ENCODE data around the gene IFIH1.
A peak's percentile ranks its signal among the peaks of the same experiment; 100 is the strongest.

IFIH1 gene

DNA sequence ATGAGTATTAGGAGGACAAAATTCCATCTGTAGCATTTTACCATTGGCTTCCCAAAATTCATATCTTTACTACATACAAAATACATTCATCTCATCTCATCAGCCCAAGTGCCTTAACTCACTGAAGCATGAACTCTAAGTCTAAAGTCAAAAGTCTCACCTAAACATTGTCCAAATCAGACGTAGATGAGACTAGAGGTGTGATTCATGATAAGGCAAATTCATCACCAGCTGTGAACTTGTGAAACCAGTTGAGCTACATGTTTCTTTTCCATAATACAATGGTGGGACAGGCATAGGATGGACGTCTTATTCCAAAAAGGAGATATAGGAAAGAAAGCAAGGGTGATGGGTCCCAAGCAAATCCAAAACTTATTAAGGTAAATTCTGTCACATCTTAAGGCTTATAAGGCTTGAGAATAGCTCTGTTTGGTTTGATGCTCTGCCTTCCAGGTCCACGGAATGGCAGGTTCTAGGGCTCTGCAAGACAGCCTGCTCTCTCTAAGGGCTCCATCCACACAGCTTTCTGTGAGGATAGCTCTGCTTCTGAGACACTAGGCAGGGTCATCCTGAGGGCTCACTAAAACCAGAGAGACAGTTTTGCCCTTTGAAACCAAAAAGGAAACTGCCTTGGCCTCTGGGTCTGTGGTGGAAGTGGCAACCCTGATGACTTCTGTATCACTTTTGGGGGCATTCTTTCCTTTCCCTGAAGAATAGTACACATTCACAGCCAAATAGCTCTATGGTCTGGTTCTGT, 9.6 kb downstream of the IFIH1 start:
- DNase-seq: no peak

DNA sequence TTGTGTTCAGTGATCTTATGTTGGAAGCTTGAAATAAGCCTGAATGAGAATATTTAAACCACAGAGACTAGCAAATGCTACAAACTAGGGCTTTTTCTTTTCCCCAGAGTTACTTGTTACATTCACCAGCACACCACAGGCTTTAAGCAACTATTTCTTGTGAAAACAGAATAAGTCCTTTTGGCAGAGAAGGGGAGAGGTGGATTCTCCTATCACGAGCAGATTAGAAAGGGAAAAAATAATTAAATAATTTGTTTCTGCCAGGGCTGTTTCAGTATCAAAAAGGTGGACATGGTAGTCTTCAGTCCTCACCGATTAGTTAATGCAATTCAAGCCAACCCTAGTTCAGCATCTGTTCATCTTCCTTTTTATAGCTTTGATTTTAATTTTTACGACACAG, 12.6 kb downstream of the IFIH1 start:
- DNase-seq: no peak

DNA sequence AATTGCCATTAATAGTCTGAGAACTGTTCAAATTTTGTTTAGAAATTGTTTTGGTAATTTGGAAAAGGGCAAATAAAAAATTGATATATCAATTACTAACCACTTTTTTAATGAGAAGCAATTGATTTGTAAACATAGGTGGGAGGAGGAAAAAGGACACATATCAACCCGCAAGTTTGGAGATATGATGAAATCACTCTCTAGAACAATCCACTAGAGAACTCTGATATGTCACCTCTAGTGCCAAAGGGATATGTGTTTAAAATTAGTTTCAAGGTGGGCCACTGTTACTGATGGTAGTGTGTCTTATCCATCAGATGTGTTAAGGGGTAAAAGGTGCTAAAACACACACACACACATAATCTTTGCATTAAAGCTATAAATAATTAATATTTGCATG, 16.6 kb downstream of the IFIH1 start:
- DNase-seq: no peak

DNA sequence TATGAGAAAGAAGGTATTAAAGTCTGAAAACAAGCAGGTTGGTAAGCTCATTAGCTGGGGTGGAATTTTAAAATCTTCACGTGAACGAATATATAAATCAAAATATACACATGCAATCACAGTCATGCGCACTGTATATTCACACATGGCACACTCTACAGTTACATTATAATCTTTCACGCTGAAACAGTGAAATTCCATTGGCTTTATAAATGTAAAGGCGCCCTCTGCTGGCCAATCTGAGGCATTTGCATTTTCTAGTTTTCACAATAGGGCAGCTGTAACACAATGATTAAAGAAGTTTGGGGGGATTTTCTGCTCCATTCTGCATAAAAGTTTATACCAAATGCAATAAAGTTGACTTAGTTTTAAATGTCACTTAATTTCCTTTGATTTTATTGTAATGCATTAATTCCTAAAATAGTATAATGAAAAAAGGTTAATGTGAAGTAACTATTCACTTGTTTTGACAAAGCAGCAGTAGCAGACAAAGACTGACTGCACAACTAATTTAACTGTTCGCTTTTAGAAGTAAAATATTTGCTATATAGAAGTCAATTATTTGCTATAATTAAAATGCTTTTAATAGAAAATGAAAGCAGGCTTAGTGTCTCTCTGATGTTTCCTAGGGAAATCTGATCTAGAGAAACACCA, 17.2 kb downstream of the IFIH1 start:
- peak; percentile 53 for DNase-seq

DNA sequence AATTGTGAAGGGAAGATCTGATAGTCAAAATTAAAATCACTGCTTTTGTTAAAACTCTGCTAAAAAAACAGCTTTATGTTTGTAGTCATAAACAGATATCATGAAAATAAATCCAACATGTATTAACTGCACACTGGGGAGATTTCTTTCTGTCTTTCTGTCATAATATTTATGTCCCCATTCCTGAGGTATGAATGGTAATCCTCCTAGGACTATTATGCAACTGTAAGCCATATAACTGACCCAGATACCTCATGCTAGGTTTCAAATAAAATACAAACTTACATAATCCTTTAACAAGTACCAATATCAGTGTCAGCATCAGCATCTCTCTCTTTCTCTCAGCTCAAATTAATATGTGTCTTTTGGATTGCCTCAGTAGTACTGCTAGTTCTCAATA, 18.2 kb downstream of the IFIH1 start:
- DNase-seq: no peak

DNA sequence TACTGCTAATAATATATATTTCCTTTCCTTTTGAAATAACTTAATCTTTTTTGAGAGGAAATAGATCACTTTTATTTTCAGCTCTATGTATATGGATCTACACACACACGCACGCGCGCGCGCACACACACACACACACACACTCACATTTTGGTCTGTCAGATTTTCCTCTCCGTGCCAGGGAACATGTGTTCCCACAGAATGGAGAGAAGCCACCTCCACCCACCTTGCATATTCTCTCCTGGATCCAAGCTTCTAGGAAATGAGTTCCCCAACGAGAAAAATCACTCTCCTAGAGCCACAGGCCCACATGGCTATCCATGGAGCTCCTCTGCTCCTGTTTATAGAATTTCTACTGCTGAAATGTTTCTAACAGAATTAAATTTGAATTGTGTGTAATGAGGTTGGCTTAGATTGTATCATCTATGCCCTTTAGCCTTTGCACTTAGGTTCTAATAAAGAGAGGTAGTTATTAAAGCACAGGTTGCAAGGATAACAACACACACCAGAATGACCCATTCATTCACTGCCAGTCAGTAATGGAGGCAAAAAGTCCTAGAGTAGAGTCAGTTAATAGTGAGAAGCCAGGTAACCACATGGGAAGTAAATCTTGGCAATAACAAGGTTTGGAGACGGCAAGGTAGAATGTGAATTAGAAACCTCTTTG, 19.7 kb downstream of the IFIH1 start:
- DNase-seq: no peak

DNA sequence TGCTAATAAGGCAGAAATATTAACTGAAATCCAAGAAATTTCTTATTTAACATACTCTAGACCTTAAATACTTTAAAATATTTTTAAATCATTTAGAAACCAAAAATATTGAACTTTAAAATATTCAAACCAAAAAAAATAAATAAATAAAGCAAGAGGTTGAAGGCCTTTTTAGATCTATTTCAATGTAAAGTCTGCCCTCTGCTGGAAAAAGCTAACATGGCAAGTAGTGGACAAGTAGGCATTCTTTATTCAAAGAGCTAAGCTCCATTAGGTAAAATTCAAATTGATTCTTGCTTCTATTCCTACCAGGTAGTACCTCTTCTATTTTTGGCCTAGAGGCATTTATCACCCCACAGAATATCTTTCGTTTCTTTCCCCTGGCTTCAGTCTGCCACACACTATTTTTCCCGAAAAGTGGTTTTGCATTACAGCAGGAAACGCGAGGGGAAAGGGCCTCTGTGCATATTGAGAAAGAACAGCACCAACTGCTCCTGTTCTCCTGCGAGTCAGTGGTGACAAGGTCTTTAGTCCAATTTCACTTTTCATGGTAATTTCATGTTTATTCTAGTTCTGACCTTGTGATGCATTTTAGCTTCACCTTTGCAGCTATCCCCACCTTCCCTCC, 20.4 kb downstream of the IFIH1 start:
- peak; percentile 54 for DNase-seq

DNA sequence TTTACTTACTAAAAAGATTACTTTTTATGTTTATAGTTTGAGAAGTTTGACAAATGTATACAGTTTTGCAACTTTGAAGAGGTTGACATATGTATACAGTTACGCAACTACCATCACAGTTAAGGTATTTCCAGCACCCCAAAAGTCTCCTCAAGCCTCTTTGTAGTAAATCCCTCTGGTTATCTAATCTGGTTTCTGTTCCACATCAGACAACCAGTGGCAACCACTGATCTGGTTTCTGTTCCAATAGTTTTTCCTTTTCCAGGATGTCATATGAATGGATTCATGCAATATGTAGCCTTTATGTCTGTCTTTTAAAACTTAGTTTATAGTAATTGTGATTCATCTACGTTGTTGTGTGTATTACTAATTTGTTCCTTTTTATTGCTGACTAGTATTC, 23.5 kb downstream of the IFIH1 start:
- no peak for DNase-seq

DNA sequence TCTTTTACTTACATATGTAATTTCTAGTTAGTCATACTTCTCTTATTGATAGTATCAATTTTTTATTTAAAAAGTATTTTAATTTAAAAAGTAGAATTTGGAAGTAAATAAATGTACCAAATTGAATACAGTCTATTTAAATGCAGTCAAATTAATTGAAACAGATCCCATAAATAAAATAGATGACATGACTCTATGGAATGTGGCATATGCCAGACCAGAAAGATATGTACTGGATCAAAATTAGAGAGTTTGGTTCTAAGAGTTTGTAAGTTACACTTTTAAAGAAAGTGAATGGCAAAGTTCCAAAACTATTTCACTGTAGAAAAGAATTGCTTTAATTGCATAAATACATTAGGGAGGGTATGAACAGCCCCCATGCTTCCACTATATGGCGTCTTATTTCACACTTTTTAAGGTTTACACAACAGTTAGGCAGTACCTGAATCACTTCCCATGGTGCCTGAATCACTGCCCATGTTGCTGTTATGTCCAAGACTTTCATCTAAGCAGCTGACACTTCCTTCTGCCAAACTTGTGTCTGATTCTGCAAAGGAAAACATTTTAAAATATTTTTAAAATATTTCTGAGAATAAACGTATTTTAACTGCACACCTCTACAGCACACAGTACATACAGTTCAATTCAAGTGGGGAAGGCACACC, 25.2 kb downstream of the IFIH1 start:
- DNase-seq: no peak

DNA sequence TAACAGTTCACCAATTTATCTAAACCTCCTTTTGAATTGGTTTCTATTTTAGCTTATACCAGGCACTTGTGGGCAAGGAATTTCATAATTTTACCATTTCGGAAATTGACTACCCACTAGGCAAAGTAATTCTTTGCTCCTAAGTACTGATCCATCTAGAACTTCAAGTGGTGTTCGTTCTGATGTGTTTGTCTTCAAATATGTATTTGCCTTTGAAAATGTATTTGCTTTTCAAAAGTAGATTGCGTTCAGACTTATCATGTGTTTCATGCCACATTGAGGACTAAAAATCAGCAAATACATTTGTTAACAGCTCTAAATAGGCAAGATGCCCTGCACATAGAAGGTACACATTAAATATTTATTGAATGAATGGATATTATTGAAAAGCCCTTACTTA, 26.7 kb downstream of the IFIH1 start:
- no peak for DNase-seq

DNA sequence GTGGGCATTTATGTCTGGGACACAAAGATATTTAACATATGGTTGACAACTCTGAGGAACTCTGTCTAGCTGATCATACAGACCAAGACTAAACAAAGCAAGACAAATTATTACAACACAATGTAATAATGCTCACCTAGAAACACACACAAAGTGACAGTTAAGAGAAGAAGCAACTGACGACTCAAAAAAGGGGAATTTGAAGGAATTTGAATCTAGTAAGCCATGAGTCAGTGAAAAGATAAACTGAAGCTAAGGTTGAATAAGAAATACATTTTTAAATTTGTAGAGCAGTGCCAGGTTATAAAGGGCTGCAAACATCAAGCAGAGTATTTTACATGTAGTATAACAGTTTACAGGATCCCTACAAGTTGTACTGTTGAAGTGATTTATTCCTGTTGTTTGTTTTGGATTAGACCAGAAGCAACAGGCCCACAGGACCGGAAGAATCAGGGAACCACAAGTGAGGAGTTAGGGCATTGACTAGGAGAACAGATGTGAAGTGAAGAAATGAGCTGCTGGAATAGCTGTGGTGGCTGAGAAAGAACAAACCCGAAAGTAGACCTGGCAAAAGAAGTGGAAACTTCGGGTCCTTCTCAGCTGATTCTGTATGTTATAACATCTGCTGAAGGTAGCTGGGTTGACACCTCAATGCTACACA, 35.6 kb downstream of the IFIH1 start:
- no peak for DNase-seq

DNA sequence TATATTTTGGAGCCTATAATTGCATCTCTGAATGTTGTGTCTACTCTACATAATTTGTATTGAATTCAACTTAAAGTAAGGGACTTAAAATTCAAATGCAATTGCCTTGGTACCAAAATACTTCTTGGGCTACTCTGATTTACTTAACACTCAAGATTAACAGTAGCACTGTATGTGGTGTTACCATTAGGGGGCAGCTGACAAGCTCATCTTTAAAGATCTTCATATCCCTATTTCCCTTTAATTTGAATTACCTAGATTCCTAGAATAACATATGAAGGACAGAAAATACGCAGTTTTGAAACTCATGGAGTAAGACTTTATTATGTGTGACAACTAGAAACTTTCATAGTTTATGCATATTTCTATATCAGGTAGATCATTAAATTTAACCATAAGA, 37.8 kb downstream of the IFIH1 start:
- no peak for DNase-seq

DNA sequence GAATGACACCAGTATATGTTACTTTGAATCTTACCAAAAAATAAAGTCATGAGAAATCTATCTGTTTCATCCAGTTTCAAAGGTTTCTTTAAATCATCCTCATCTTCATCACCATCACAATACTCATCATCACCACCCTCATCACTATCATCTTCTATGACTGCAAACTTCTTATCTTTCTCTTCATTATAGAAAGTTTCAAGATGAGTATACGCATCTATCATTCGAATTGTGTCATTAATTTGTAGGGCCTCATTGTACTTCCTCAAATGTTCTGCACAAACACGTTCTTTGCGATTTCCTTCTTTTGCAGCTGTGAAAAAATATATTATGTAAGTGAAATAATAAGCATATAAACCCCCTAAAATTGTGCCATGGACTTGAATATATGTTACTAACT, 41.1 kb downstream of the IFIH1 start:
- no peak for DNase-seq

DNA sequence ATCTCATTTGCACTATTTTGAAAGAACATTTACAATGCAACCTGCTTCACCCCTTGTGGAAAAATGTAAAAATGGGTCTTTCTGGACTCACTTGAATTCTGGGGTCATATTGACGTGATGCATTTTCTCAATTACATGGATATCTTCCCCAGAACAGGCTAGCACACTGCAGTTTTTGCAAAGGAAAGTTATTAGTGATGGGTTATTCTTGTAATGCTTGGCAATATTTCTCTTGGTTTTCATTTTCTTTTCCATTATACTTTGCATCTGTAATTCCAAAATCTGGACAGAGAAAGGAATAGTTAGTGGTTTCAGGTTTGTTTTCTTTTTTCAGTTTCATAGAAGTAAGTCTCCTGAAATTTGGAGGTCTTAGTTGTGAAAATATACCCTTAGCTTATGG, 50.5 kb downstream of the IFIH1 start:
- DNase-seq: no peak

DNA sequence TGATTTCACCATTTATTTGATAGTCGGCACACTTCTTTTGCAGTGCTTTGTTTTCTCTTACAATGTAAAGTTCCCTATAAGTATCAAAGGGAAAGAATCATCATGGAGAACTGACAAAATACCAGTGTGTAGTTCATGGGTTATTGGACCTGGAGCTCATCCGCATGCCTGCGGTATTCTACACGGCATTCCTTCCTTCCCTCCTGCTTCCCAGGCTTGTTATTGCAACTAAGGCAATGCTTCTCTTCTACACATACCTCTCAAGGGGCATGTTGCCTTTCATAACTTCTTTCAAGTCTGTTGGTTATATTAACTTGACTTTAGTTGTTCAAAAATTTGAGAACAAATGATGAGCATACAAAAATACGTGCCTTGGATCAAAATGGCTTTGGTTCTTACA, 51.0 kb downstream of the IFIH1 start:
- no peak for DNase-seq

DNA sequence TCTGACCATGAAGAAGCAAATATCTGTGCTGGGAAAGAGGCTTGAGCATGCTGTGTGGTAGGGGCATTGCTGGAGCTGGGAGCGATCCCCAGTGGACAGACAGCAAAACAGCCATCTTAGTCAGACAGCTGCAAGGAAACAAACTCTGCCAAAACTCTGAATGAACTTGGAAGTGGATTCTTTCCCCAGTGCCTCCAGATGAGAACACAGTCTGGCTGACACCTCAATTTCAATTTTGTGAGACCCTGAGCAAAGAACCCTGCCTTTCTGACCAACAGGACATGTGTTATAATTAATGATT, 52.1 kb downstream of the IFIH1 start:
- DNase-seq: peak; percentile 60

DNA sequence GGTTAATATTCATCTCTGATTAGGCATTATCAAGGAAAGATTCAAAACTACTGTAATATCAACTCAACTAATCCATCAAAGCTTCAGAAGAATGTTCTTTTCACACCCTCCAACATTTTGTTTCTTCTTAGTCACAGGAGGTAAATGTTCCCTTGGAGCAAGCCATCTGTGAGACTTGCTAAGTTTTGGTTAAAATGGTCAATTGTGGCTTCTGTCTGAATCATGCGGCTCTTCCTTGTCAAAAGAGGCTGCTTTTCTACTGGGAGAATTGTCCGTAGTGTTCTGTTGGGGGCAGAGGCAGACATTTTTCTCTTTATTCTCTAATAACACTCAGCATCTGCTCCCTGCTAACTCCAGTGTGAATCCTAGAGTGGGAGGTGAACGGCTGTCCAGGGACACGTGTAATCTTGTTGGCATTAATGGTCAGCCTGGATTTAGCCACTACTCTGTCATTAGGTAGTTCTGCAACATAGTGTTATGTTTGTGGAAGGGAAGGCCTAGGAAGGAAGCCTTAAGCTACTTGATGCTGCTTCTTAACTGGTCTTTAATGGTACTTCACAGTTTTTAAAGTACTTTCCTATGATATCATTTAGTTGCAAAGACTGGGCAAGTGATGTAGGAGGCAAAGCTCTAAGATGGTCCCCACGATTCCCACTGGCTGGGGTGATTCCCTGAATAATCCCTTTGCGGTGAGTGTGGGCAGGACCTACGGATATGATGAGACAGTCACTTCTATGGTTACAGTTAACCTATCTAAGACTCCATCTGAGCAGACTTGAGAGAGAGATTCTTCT, 52.6 kb downstream of the IFIH1 start:
- no peak for DNase-seq

DNA sequence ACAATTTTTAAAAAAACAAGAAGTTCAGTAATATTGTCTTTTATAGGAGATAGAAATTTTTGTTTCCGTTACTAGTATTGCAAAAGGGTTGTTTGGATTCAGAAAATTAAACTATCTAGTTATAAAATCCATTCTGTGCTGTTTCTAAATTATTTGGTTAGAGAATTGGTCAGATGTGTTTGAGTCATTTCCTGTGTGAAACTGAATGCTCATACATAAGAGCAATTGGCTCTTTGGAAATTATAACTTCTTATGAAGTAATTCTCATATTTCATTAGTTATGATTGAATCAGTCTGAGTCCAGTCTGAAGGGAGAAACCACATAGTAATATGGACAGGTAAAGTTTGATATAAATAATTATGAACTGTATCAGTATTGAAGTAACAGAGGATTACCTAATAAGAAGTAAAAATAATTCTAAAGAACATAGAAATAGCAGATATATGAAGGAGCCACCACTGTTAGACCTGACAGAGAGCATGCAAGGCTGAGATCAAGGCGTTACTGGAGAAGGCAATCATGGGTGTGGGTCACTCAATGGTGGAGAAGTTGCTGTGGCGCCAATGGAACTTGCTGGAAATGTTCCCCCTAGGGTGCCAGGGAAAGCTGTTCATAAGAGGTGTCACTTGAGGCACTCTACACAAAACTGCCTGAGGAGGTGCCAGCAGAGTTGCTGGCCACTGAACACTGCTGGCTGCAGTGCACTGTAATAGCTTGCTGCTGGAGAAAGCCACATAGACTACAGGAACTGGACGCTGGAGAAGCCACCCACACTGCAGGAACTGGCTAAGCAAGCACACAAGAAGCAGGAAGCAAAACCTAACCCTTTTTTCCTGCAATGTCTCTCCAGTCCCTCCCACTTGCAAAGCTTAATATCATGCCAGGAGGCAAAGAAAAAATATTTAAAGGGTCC, 57.2 kb downstream of the IFIH1 start:
- DNase-seq: peak; percentile 67

DNA sequence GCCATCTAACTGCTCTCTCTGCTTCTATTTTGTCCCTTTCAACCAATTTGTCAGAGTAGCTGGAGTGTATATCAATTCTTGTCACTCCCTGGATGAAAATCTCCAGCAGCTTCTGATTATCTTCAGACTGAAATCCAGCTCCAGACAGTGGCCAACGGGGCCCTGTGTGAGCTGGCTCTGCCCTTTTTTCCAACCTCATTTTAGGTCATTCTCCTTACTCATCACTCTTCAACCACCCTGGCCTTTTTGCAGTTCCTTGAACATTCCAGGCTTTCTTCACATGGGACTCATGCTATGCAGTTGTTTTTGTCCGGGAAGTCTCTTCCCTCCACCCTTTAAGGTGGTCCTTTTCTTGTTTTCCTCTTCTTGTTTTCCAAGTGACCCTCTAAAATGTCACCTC, 59.8 kb downstream of the IFIH1 start:
- no peak for DNase-seq

DNA sequence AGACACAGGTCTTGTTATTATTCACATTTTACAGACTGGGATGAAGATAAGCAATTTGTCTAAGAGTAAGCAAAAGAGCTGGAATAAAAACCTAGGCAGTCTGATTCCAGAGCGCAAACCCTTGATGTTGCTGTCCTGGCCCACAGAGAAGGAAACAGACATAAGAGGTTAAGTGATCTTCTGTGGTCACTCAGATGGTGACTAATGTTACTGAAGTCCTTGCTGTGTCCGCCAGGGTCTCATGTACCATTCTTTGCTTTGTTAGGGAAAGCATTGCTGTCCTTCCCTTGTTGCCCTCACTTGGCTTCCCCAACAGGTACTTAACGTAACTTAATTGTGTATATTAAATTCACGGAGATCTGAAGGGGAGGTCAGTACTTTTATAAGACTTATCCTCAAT, 60.3 kb downstream of the IFIH1 start:
- no peak for DNase-seq

DNA sequence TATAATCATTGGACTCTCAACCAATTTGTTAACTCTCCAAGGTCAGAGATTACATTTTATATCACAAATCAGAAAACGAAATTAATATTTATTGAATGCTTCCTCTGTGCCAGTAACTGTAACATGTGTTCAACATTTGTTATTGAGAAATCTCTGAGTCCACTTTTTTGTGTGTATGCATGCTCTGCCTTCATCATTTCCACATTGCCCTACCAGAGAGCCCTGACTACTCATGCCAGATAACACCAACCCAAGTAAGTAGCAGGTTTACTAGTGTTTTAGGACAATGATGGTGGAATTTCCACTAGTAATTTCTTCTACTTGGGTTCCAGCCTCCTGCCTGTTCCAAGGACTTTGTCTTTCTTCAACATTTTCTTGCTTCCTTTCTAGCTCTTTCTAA, 61.1 kb downstream of the IFIH1 start:
- DNase-seq: no peak

All from right forelimb (tissue), 1 donor.